DMS79 treated with DMSO at 0.1 percent for 48 hours (cell line): ENCODE data around the gene CACNG8.
"Not testable (repeated sequence)": the region's sequence is repeated elsewhere in the genome, so short reads cannot be mapped to it uniquely, and the experiment has no call there.

Experiments
- DNase-seq: peaks from one replicate; lab custom pipeline; 2025; lab: John Stamatoyannopoulos, UW

The CACNG8 gene

GRCh38 chr19:54035215-54036178 is 72.8 kb downstream of the CACNG8 start:
- DNase-seq: no peak

GRCh38 chr19:54036542-54036941 is 73.8 kb downstream of the CACNG8 start:
- DNase-seq: not testable (repeated sequence)
